HAP-1 (cell line): ENCODE results near the gene HES2.
A peak's percentile ranks its signal among the peaks of the same experiment; 100 is the strongest.
"Not testable (repeated sequence)": the region's sequence is repeated elsewhere in the genome, so short reads cannot be mapped to it uniquely, and the experiment has no call there.

Source experiments
- DNase-seq, 2 experiments: peaks; one replicate each; pipeline ENCODE4 v3.0.0-alpha.2; 2016 to 2020; ENCODE audit warnings: low spot score in 2 of 2
- H3K27me3 ChIP-seq: fragments of 250-450 bp; sonication (Bioruptor Pico); 2 replicates; pipeline ENCODE4 v1.5.1; 2020; ENCODE audit warnings: low read depth, mild to moderate bottlenecking, moderate library complexity
- H3K36me3 ChIP-seq: fragments of 250-450 bp; sonication (Bioruptor Pico); replicated peaks from 2 replicates; pipeline ENCODE4 v1.5.1; 2020; ENCODE audit warnings: mild to moderate bottlenecking
- H3K4me1 ChIP-seq: fragments of 250-450 bp; sonication (Bioruptor Pico); 2 replicates; pipeline ENCODE4 v1.5.1; 2020; ENCODE audit warnings: mild to moderate bottlenecking
- H3K4me3 ChIP-seq: fragments of 250-450 bp; sonication (Bioruptor Pico); 2 replicates; pipeline ENCODE4 v1.5.1; 2020; ENCODE audit warnings: mild to moderate bottlenecking, moderate library complexity
- H3K9me3 ChIP-seq: fragments of 250-450 bp; sonication (Bioruptor Pico); 2 replicates; pipeline ENCODE4 v1.5.1; 2020; ENCODE audit warnings: mild to moderate bottlenecking, moderate library complexity
- in situ Hi-C: fragments of 300-500 bp; cut with MboI; formaldehyde crosslinking; loops from 3 replicates; pipeline ENCODE4 v1.14.3; 2020; ENCODE audit warnings: low sequenced_read_pairs, inconsistent platforms, mixed read lengths

HES2 gene

GRCh38 chr1:6461051-6461530 is 41.4 kb upstream of the HES2 start:
- DNase-seq: no peak
- no peaks in the 10 kb centered on the region for H3K36me3 ChIP-seq
- in situ Hi-C loops: no loop called here

GRCh38 chr1:6460301-6461050 is 40.8 kb upstream of the HES2 start:
- Histone ChIP-seq H3K4me1 (no peaks in the 10 kb centered on the region), H3K4me3 (no peak overlapping the region), H3K9me3 (no peaks in the 10 kb centered on the region), H3K36me3 (no peaks in the 10 kb centered on the region), H3K27me3 (peaks cover 5% of the 10 kb centered on the region)
- in situ Hi-C loops: no loop called here
- no peak for DNase-seq

More at GRCh38 chr1:6461051-6461530, 41.4 kb upstream of the HES2 start:
- H3K4me3 ChIP-seq: no peak overlapping the region
- no peaks in the 10 kb centered on the region for H3K9me3 ChIP-seq
- peaks cover 2% of the 10 kb centered on the region; the same call in 1 of the 2 replicates for H3K27me3 ChIP-seq
- no peaks in the 10 kb centered on the region for H3K4me1 ChIP-seq

GRCh38 chr1:6459850-6460265 is 40.1 kb upstream of the HES2 start:
- in situ Hi-C loops: no loop called here
- Histone ChIP-seq H3K4me1 (no peaks in the 10 kb centered on the region), H3K9me3 (no peaks in the 10 kb centered on the region), H3K27me3 (peaks cover 7% of the 10 kb centered on the region), H3K4me3 (no peak overlapping the region), H3K36me3 (no peaks in the 10 kb centered on the region)
- DNase-seq: no peak

- H3K36me3 ChIP-seq: no peaks in the 10 kb centered on the region
- peaks cover 25% of the 10 kb centered on the region for H3K27me3 ChIP-seq
- in situ Hi-C loops: no loop called here
- H3K4me3 ChIP-seq: no peak overlapping the region
- DNase-seq: no peak
- no peaks in the 10 kb centered on the region for H3K4me1 ChIP-seq
- H3K9me3 ChIP-seq: no peaks in the 10 kb centered on the region
Measured at GRCh38 chr1:6456800-6457466, 37.2 kb upstream of the HES2 start.

GRCh38 chr1:6455752-6456520 is 36.2 kb upstream of the HES2 start:
- peaks cover 34% of the 10 kb centered on the region for H3K27me3 ChIP-seq
- in situ Hi-C loops, H3K4me1 ChIP-seq, H3K4me3 ChIP-seq, H3K9me3 ChIP-seq, H3K36me3 ChIP-seq, DNase-seq: not testable (repeated sequence)

GRCh38 chr1:6454856-6455751 is 35.4 kb upstream of the HES2 start:
- no peaks in the 10 kb centered on the region for H3K36me3 ChIP-seq
- DNase-seq: no peak

GRCh38 chr1:6453895-6454855 is 34.5 kb upstream of the HES2 start:
- in situ Hi-C loops, H3K4me3 ChIP-seq, H3K36me3 ChIP-seq, H3K4me1 ChIP-seq, DNase-seq, H3K9me3 ChIP-seq: not testable (repeated sequence)
- H3K27me3 ChIP-seq: peaks cover 50% of the 10 kb centered on the region

More at GRCh38 chr1:6454856-6455751, 35.4 kb upstream of the HES2 start:
- Histone ChIP-seq H3K4me1 (no peaks in the 10 kb centered on the region), H3K27me3 (peaks cover 41% of the 10 kb centered on the region), H3K9me3 (no peaks in the 10 kb centered on the region), H3K4me3 (no peak overlapping the region)
- in situ Hi-C loops: no loop called here

- H3K27me3 ChIP-seq: peaks cover 73% of the 10 kb centered on the region
- in situ Hi-C loops: no loop called here
- H3K4me1 ChIP-seq: no peaks in the 10 kb centered on the region
- H3K9me3 ChIP-seq: no peaks in the 10 kb centered on the region
- H3K4me3 ChIP-seq: no peak overlapping the region
- no peaks in the 10 kb centered on the region for H3K36me3 ChIP-seq
- no peak for DNase-seq
Measured at GRCh38 chr1:6450943-6451373, 31.2 kb upstream of the HES2 start.

- in situ Hi-C loops, H3K4me3 ChIP-seq, H3K36me3 ChIP-seq, H3K4me1 ChIP-seq, H3K9me3 ChIP-seq, DNase-seq: not testable (repeated sequence)
- peaks cover 71% of the 10 kb centered on the region for H3K27me3 ChIP-seq
Measured at GRCh38 chr1:6450486-6450885, 30.8 kb upstream of the HES2 start.

- no peaks in the 10 kb centered on the region for H3K9me3 ChIP-seq
- H3K27me3 ChIP-seq: peaks cover 69% of the 10 kb centered on the region
- DNase-seq: no peak
- in situ Hi-C loops: no loop called here
- H3K36me3 ChIP-seq: no peaks in the 10 kb centered on the region
- no peaks in the 10 kb centered on the region for H3K4me1 ChIP-seq
- no peak overlapping the region for H3K4me3 ChIP-seq
Measured at GRCh38 chr1:6450005-6450450, 30.3 kb upstream of the HES2 start.

- Histone ChIP-seq H3K4me1 (no peaks in the 10 kb centered on the region), H3K4me3 (no peak overlapping the region), H3K9me3 (no peaks in the 10 kb centered on the region), H3K27me3 (peaks cover 62% of the 10 kb centered on the region), H3K36me3 (no peaks in the 10 kb centered on the region)
- DNase-seq: peak in 1 of 2 experiments; percentile 52
- in situ Hi-C loops: no loop called here
Measured at GRCh38 chr1:6448749-6449631, 29.3 kb upstream of the HES2 start.
